Smooth muscle cell (in vitro differentiated cells): Measurements from ENCODE around the gene TSR3. TPM values are rescaled to one million over a fixed set of nuclear protein-coding genes. Genes with fewer than 3 reads are reported as not detected.

Experiments
- DNase-seq: peaks from one replicate; lab custom pipeline; 2025; ENCODE audit not compliant: unreplicated experiment; lab: John Stamatoyannopoulos, UW
- H2AFZ ChIP-seq: fragments of 200-600 bp; sonication (generic); 2 replicates; pipeline ENCODE4 v1.6.0; 2016; ENCODE audit warnings: antibody characterized with exemption, low read depth, mild to moderate bottlenecking
- H3F3A ChIP-seq: fragments of 200-600 bp; sonication (generic); 2 replicates; pipeline ENCODE4 v1.6.0; 2017; ENCODE audit warnings: antibody characterized with exemption, low read depth
- H3K27ac ChIP-seq: fragments of 200-600 bp; sonication (generic); 2 replicates; pipeline ENCODE4 v1.5.1; 2016; ENCODE audit warnings: low read depth, mild to moderate bottlenecking
- H3K27me3 ChIP-seq: fragments of 200-600 bp; sonication (generic); 2 replicates; pipeline ENCODE4 v1.6.1; 2016; ENCODE audit warnings: low read depth, mild to moderate bottlenecking
- H3K36me3 ChIP-seq: fragments of 200-600 bp; sonication (generic); 2 replicates; pipeline ENCODE4 v1.5.1; 2016; ENCODE audit warnings: low read depth
- H3K4me1 ChIP-seq: fragments of 200-600 bp; sonication (generic); 2 replicates; pipeline ENCODE4 v1.5.1; 2016; ENCODE audit warnings: low read depth
- H3K4me2 ChIP-seq: fragments of 200-600 bp; sonication (generic); 2 replicates; pipeline ENCODE4 v1.6.0; 2016; ENCODE audit warnings: mild to moderate bottlenecking
- H3K4me3 ChIP-seq: fragments of 200-600 bp; sonication (generic); 2 replicates; pipeline ENCODE4 v1.5.1; 2016; ENCODE audit warnings: mild to moderate bottlenecking
- H3K79me2 ChIP-seq: fragments of 200-600 bp; sonication (generic); 2 replicates; pipeline ENCODE4 v1.6.0; 2016; ENCODE audit warnings: low read depth, mild to moderate bottlenecking
- H3K9ac ChIP-seq: fragments of 200-600 bp; sonication (generic); 2 replicates; pipeline ENCODE4 v1.6.0; 2016; ENCODE audit warnings: low read depth
- H3K9me3 ChIP-seq: fragments of 200-600 bp; sonication (generic); replicated peaks from 2 replicates; pipeline ENCODE4 v1.5.1; 2016; ENCODE audit warnings: low read depth
- H4K20me1 ChIP-seq: fragments of 200-600 bp; sonication (generic); 2 replicates; pipeline ENCODE4 v1.6.0; 2016; ENCODE audit warnings: low read depth
- WGBS: methylation state at CpG from one replicate; pipeline ENCODE4 v1.1.7; 2016; ENCODE audit warnings: low lambda C conversion rate; 5-methylcytosine and 5-hydroxymethylcytosine counted together
- polyA plus RNA-seq: library from polyadenylated mRNA; unstranded; fragments of >200 nt; fragmentation: Nextera tagmentation; extraction: Ambion mirVana; gene quantifications from 2 replicates; pipeline ENCODE4 v1.2.1, GENCODE V29; 2016
- total RNA-seq: library from RNA; depleted of rRNA; stranded (reverse); fragments of >200 nt; gene quantifications from 2 replicates; pipeline ENCODE4 v1.2.3, GENCODE V29; 2014
- TF ChIP-seq, protein P1 (sequence below): fragments of 200-600 bp; sonication (generic); IDR thresholded peaks from 2 replicates; pipeline ENCODE4 v1.5.1; 2017; ENCODE audit warnings: borderline replicate concordance, mild to moderate bottlenecking, antibody characterized with exemption; ENCODE audit not compliant: insufficient read depth, poor library complexity, severe bottlenecking

Gene TSR3
- total and polyA plus RNA-seq, 2 experiments from 2014 or later = 54.9 to 142 TPM

DNA sequence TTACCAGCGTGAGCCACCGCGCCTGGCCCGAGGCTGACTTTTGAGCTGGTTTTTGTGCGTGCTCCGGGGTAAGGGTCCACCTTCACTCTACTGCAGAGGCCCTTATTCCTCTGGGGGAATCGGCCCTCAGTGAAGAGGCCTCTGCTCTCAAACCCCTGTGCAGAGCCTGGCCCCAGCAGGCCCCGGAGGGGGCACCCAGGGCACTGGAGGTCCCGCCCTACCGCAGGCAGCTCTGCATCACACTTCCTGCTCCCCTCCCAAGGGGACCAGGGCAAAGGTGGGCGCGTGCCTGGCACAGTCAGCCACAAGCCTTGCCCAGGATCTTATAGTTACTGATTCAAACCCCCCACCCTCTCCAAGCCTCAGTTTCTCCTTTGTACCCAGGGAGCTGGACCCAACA lies 45.9 kb downstream of the TSR3 start:
- Histone ChIP-seq H3K9me3 (no peaks in the 10 kb centered on the region), H3F3A (peaks cover 5% of the 10 kb centered on the region), H3K4me1 (peaks cover under 1% of the 10 kb centered on the region), H3K27ac (no peak overlapping the region), H3K27me3 (no peaks in the 10 kb centered on the region), H2AFZ (no peak overlapping the region), H3K9ac (no peak overlapping the region), H3K79me2 (peaks cover 10% of the 10 kb centered on the region), H3K4me3 (no peak overlapping the region), H3K36me3 (no peaks in the 10 kb centered on the region), H4K20me1 (peaks cover 9% of the 10 kb centered on the region), H3K4me2 (no peak overlapping the region)
- whole genome bisulfite sequencing = 90% methylated on average over 12 of the region's 12 CpGs
- TF ChIP-seq, protein P1, sequence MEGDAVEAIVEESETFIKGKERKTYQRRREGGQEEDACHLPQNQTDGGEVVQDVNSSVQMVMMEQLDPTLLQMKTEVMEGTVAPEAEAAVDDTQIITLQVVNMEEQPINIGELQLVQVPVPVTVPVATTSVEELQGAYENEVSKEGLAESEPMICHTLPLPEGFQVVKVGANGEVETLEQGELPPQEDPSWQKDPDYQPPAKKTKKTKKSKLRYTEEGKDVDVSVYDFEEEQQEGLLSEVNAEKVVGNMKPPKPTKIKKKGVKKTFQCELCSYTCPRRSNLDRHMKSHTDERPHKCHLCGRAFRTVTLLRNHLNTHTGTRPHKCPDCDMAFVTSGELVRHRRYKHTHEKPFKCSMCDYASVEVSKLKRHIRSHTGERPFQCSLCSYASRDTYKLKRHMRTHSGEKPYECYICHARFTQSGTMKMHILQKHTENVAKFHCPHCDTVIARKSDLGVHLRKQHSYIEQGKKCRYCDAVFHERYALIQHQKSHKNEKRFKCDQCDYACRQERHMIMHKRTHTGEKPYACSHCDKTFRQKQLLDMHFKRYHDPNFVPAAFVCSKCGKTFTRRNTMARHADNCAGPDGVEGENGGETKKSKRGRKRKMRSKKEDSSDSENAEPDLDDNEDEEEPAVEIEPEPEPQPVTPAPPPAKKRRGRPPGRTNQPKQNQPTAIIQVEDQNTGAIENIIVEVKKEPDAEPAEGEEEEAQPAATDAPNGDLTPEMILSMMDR = no peak
- no peak for DNase-seq

DNA sequence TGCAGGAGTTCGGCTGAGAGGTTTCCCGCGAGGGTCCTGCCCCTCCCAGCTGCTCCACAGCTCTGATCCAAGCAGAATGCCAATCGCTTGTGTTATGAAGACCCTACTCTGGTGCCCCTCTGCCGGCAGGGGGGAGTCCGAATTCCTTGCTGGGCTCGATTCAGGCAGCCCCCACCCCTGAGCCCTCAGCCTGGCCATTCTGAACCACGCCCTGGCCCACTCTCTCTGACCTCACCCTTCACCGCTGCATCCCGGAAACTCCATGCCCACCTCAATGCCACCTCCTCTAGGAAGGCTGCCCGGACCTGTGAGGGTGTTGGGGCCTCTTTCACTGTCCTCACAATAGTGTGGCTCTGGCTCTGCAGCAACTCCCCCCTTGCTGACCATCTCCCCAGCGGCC lies 50.1 kb downstream of the TSR3 start:
- H3K9ac ChIP-seq = no peak overlapping the region
- no peak for DNase-seq

DNA sequence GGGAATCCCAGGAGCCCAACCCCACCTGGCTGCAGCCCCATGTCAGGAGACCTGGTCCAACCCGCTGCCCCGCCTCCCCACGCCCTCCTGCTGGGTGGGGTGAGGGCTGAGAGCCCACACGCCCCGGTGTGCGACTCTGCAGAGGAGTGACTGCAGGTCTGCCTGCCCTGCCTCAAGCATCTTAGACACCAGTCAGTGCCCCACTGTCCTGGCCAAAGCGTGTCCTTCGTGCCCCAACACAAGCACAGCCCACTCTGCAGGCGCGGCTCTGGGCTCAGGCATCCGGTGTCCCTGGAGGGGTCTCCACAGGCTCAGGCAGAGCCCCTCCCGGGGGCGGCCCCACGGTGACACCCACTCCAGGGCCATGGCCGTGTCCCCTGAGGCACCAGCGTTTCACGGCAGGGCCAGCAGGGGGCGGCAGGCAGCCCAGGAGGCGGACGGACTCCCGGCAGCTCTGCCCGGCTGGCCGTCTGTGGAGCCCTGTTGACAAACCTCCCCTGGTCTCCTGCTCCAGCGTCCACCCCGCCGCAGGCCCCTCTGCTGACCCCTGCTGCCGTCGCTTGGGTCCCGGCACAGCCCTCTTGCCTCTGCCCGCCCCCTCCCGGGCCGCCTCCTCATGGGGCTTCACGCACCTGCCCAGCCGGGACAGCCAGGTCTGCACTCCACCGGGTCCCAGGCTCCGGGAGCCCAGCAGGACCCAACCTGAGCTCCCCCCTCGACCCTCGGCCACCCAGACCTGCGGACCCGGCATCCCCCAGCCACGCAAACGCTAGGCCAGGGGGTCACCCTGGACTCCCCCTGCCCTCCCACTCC lies 50.8 kb downstream of the TSR3 start:
- no peaks in the 10 kb centered on the region for H3K9me3 ChIP-seq
- WGBS = 18% methylated on average over 29 of the region's 42 CpGs
- H4K20me1 ChIP-seq = no peaks in the 10 kb centered on the region
- H2AFZ ChIP-seq = no peak overlapping the region
- H3K4me1 ChIP-seq = no peaks in the 10 kb centered on the region
- no peak overlapping the region for H3K9ac ChIP-seq
- peaks cover 5% of the 10 kb centered on the region for H3F3A ChIP-seq
- peak overlapping the region; percentile 59 for H3K4me2 ChIP-seq
- DNase-seq = peak; percentile 21
- H3K79me2 ChIP-seq = no peaks in the 10 kb centered on the region
- H3K27me3 ChIP-seq = peaks cover 6% of the 10 kb centered on the region
- no peaks in the 10 kb centered on the region for H3K36me3 ChIP-seq
- no peak overlapping the region for H3K27ac ChIP-seq
- TF ChIP-seq, protein P1 = peak; percentile 77
- no peak overlapping the region for H3K4me3 ChIP-seq

More for the DNA sequence above, 50.1 kb downstream of the TSR3 start:
- H4K20me1 ChIP-seq = no peaks in the 10 kb centered on the region
- H3K4me3 ChIP-seq = no peak overlapping the region
- H2AFZ ChIP-seq = no peak overlapping the region
- TF ChIP-seq, protein P1 = no peak
- H3K9me3 ChIP-seq = no peaks in the 10 kb centered on the region
- H3K27ac ChIP-seq = no peak overlapping the region
- no peaks in the 10 kb centered on the region for H3K36me3 ChIP-seq
- peaks cover 5% of the 10 kb centered on the region for H3F3A ChIP-seq
- H3K4me1 ChIP-seq = no peaks in the 10 kb centered on the region
- no peak overlapping the region for H3K4me2 ChIP-seq
- no peaks in the 10 kb centered on the region for H3K79me2 ChIP-seq
- WGBS = 89% methylated on average over 12 of the region's 12 CpGs
- H3K27me3 ChIP-seq = peaks cover 6% of the 10 kb centered on the region

DNA sequence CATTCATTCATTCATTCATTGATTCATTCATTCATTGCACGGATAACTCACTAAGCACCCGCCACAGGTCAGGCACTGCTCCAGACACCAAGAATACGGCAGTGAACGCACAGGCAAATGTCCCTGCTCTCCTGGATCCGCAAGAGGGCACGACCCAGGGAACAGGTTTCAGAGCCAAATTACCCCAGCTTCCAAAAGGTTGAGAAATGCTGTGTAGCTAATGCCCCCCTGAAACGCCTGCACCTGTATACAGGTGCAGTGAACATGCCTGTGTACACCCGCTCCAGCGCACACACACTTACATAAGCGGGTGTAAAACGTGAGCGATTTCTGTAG lies 51.8 kb downstream of the TSR3 start:
- H3K9me3 ChIP-seq = no peaks in the 10 kb centered on the region
- H3K9ac ChIP-seq = no peak overlapping the region
- H3K36me3 ChIP-seq = no peaks in the 10 kb centered on the region
- H3K27me3 ChIP-seq = peaks cover 6% of the 10 kb centered on the region
- H3K27ac ChIP-seq = no peak overlapping the region
- no peaks in the 10 kb centered on the region for H3K4me1 ChIP-seq
- H3F3A ChIP-seq = no peaks in the 10 kb centered on the region
- TF ChIP-seq, protein P1 = no peak
- H3K79me2 ChIP-seq = no peaks in the 10 kb centered on the region
- H2AFZ ChIP-seq = no peak overlapping the region
- no peak overlapping the region for H3K4me2 ChIP-seq
- no peak overlapping the region for H3K4me3 ChIP-seq
- WGBS = 89% methylated on average over 12 of the region's 12 CpGs
- no peaks in the 10 kb centered on the region for H4K20me1 ChIP-seq
- DNase-seq = no peak
